Thyroid gland (tissue), 4 donors: ENCODE data around the gene VWA3B. TPM values are rescaled to one million over a fixed set of nuclear protein-coding genes. Genes with fewer than 3 reads are reported as not detected.
"Not testable (repeated sequence)": the region's sequence is repeated elsewhere in the genome, so short reads cannot be mapped to it uniquely, and the experiment has no call there.

ENCODE experiments used
- DNase-seq, 2 donors: peaks; one replicate each; pipeline ENCODE4 v3.0.0-alpha.2; 2019
- H3K27ac ChIP-seq, 3 donors: fragments of 200-600 bp; sonication (generic); 1 replicate in 2 of 3; 2 replicates in 1 of 3; pipeline ENCODE4 v1.5.1; 2016 to 2019; ENCODE audit warnings: mild to moderate bottlenecking in 1 of 3, moderate library complexity in 1 of 3
- H3K27me3 ChIP-seq: fragments of 200-600 bp; sonication (generic); one replicate; pipeline ENCODE4 v1.5.1; 2019
- H3K36me3 ChIP-seq, 2 donors: fragments of 200-600 bp; sonication (generic); one replicate each; pipeline ENCODE4 v1.5.1; 2016 to 2019
- H3K4me1 ChIP-seq, 2 donors: fragments of 200-600 bp; sonication (generic); one replicate each; pipeline ENCODE4 v1.5.1; 2017 to 2019
- H3K4me3 ChIP-seq, 3 donors: fragments of 200-600 bp; sonication (generic); replicated peaks in 1 of 3; 1 replicate in 2 of 3; 2 replicates in 1 of 3; pipeline ENCODE4 v1.5.1; 2016; ENCODE audit warnings: mild to moderate bottlenecking in 1 of 3
- H3K9me3 ChIP-seq: fragments of 200-600 bp; sonication (generic); one replicate; pipeline ENCODE4 v1.5.1; 2017
- POLR2A ChIP-seq, 2 donors: fragments of 450-650 bp; IDR thresholded peaks; one replicate each; pipeline ENCODE4 v1.6.1; 2017; ENCODE audit warnings: antibody characterized with exemption in 2 of 2, mild to moderate bottlenecking in 2 of 2, moderate library complexity in 1 of 2
- WGBS, 2 donors: methylation state at CpG; one replicate each; pipeline ENCODE4 v1.1.5; 2017; 5-methylcytosine and 5-hydroxymethylcytosine counted together
- intact Hi-C: fragments of 100-400 bp; cut with DNase I; formaldehyde crosslinking; loops from one replicate; pipeline ENCODE4 v1.15.1; 2023
- total RNA-seq, 4 donors: library from RNA; depleted of rRNA; stranded (reverse); fragments of >200 nt; gene quantifications; one replicate each; pipeline ENCODE4 v1.2.3, GENCODE V29; 2016
- TF ChIP-seq, protein P1 (sequence below), 6 experiments: fragments of 200-600 bp in 3 of 6; fragments of 450-650 bp in 3 of 6; sonication (generic) in 3 of 6; IDR thresholded peaks; one replicate each; pipeline ENCODE4 v1.5.1; 2016 to 2019; ENCODE audit warnings: antibody characterized with exemption in 6 of 6, mild to moderate bottlenecking in 2 of 6, inconsistent platforms in 1 of 6, moderate library complexity in 1 of 6

Gene VWA3B
- total RNA-seq, 4 donors from 2014 or later, result 0.81 TPM; not detected in 3

DNA sequence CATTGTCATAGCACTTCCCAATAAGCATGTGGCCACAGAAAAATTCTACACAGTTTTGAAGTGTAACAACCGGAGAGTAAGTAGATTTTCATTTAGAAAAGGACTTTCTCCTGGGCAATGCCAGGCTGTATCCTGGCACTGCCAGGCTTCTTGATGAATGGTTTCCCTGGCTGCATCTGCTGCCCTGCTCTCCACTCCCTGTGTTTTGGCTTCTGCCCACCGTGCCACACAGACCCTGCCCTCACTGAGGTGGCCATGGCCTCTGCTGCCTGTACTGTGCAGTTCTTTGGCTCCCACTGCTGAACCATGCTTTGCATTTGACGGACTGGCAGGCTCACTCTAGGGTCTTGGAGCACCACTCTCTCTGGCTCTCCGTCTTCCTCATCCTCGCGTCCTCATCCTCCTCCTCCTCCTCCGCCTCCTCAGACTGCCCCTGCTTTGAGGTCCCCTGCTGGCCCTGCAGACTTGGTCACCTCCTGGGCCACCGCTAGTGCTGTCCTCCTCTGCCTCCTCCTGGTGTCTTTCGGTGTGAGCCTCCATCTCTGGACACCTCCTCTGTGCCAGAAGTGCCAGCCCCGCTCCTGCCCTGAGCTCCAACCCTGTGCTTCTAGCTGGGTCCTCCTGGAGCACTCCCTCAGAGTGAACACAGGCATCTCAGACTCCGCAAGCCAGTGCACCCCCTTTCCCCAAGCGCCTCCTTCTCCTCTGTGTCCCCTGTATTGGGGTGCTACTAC lies 213.3 kb downstream of the VWA3B start:
- no peaks in the 10 kb centered on the region for H3K27me3 ChIP-seq
- intact Hi-C loops, result no loop called here
- no peaks in the 10 kb centered on the region for H3K36me3 ChIP-seq
- DNase-seq, result no peak
- no peak overlapping the region for H3K4me3 ChIP-seq
- WGBS, 2 donors, result 90 to 93% methylated on average over 12 of the region's 12 CpGs
- no peak for TF ChIP-seq POLR2A (IDR thresholded peaks at IDR 0.05)
- TF ChIP-seq, protein P1, sequence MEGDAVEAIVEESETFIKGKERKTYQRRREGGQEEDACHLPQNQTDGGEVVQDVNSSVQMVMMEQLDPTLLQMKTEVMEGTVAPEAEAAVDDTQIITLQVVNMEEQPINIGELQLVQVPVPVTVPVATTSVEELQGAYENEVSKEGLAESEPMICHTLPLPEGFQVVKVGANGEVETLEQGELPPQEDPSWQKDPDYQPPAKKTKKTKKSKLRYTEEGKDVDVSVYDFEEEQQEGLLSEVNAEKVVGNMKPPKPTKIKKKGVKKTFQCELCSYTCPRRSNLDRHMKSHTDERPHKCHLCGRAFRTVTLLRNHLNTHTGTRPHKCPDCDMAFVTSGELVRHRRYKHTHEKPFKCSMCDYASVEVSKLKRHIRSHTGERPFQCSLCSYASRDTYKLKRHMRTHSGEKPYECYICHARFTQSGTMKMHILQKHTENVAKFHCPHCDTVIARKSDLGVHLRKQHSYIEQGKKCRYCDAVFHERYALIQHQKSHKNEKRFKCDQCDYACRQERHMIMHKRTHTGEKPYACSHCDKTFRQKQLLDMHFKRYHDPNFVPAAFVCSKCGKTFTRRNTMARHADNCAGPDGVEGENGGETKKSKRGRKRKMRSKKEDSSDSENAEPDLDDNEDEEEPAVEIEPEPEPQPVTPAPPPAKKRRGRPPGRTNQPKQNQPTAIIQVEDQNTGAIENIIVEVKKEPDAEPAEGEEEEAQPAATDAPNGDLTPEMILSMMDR (IDR thresholded peaks at IDR 0.05), result no peak
- no peaks in the 10 kb centered on the region for H3K4me1 ChIP-seq
- H3K9me3 ChIP-seq, result no peaks in the 10 kb centered on the region
- H3K27ac ChIP-seq, result no peak overlapping the region

DNA sequence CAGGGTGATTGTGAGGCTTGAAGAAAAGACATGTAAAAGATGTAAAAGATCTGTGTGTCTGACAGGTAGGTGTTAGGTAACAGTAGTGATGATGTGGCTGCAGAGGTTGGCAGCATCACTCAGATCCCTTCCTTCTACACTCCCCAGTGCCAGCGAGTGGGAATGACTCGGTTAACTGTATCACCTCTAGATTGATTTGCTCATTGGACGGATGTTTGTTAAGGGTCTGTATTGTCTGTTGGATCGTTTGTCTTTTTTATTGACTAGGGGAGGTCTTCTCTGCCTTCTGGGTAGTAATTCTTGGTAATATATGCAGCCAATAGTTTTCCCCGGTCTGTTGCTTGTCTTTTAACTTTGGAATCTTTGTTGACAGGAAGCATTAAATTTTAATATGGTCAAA lies 214.5 kb downstream of the VWA3B start:
- intact Hi-C loops, result no loop called here
- H3K27me3 ChIP-seq, result no peaks in the 10 kb centered on the region
- no peak for DNase-seq
- H3K4me3 ChIP-seq, result no peak overlapping the region
- H3K9me3 ChIP-seq, result no peaks in the 10 kb centered on the region
- H3K4me1 ChIP-seq, result no peaks in the 10 kb centered on the region
- no peaks in the 10 kb centered on the region for H3K36me3 ChIP-seq
- TF ChIP-seq, protein P1 (IDR thresholded peaks at IDR 0.05), result no peak
- TF ChIP-seq POLR2A (IDR thresholded peaks at IDR 0.05), result no peak
- 74 to 82% methylated on average over 5 of the region's 5 CpGs for WGBS, 2 donors
- no peak overlapping the region for H3K27ac ChIP-seq

DNA sequence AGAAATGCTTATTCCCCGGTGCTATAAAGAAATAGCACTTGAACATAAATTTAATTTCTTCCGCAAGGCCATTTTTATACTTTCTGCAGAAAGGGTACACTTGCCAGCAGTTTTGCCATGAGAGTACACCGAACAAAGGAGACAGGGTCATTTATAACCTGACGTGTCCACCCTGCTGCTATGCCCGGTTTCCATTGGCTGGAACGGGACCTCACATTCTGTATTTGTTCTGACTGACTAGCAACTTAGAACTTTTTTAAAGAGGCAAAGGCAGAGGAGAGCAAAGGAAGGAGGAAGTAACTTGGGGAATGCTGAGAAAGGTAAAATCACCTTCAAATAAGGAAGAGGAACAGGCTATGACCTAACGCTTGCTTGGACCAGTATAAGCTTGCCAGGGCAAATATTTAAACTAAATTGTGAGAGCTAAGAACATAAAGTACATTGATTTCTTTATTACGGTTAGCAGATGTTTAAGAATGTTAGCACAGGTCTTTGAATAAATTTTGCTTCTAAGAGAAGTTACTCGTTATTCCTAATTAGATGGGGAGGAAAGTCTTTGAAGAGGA lies 220.2 kb downstream of the VWA3B start:
- intact Hi-C loops, result not testable (repeated sequence)

DNA sequence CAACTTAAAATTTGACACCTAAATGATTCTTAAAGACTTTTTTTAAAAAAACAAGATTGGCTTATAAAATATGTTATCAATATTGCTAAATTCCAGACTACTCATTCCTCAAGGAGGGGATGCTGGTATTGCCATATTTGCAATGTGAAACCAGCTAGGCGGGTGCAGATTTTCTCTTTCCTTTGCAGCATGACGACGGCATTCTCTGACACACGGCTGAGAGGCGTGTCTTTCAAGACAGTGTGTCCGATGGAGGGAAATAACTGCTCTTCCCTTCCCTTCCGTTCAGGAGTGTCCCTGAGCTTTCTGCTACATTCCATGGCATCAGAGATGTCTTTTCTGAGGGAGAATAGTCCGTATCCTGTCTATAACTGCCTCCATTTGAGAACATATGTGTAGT lies 221.1 kb downstream of the VWA3B start:
- DNase-seq, result no peak
- no peak overlapping the region for H3K27ac ChIP-seq
- H3K27me3 ChIP-seq, result no peaks in the 10 kb centered on the region
- H3K4me1 ChIP-seq, result no peaks in the 10 kb centered on the region
- intact Hi-C loops, result no loop called here
- H3K9me3 ChIP-seq, result no peaks in the 10 kb centered on the region
- H3K4me3 ChIP-seq, result no peak overlapping the region
- TF ChIP-seq POLR2A (IDR thresholded peaks at IDR 0.05), result no peak
- TF ChIP-seq, protein P1 (IDR thresholded peaks at IDR 0.05), result no peak
- no peaks in the 10 kb centered on the region for H3K36me3 ChIP-seq
- 80% methylated on average over 8 of the region's 8 CpGs for WGBS, 2 donors

More for the DNA sequence above, 220.2 kb downstream of the VWA3B start:
- H3K4me1 ChIP-seq, H3K9me3 ChIP-seq, H3K27me3 ChIP-seq, DNase-seq, H3K4me3 ChIP-seq, H3K36me3 ChIP-seq, H3K27ac ChIP-seq: not testable (repeated sequence)
- 87 to 89% methylated on average over 9 of the region's 9 CpGs for WGBS, 2 donors

DNA sequence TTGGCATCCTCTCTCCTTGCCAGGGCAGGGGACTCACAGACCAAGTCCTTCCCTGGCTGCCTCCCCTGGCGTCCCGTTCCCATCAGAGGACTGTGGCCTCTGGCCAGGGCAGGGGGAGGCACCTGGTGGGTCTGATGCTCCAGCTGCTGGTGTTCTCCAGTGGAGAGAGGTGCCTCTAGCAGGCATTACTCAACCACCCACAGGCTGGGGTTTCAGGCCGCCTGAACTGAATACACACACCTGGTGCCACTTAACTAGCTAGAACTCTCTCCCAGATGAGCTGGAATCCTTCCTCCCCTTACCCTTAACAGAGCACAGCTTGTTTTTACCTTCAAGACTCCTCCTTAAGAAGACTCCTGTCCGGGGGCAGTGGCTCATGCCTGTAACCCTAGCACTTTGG lies 221.6 kb downstream of the VWA3B start:
- TF ChIP-seq, protein P1 (IDR thresholded peaks at IDR 0.05), result no peak
- TF ChIP-seq POLR2A (IDR thresholded peaks at IDR 0.05), result no peak
- no peaks in the 10 kb centered on the region for H3K27me3 ChIP-seq
- H3K4me3 ChIP-seq, result no peak overlapping the region
- H3K4me1 ChIP-seq, result no peaks in the 10 kb centered on the region
- DNase-seq, result no peak
- intact Hi-C loops, result no loop called here
- 76 to 85% methylated on average over 4 of the region's 4 CpGs for WGBS, 2 donors
- no peaks in the 10 kb centered on the region for H3K9me3 ChIP-seq
- H3K27ac ChIP-seq, result no peak overlapping the region
- H3K36me3 ChIP-seq, result no peaks in the 10 kb centered on the region
